ENCODE measurements around the gene RCOR2. TPM values are rescaled to one million over a fixed set of nuclear protein-coding genes. Genes with fewer than 3 reads are reported as not detected.

RCOR2 gene
- total RNA-seq, 5 donors from 2014 or later (not counting 1 experiment from before 2014, with no cell fraction given) = 0.09 to 0.26 (median 0.10) TPM; not detected in 2

GRCh38 chr11:63939397-63939891, 22.5 kb upstream of the RCOR2 start:
- Mint-ChIP-seq H3K4me1 (peaks cover 17 to 29% (median 25%) of the 10 kb centered on the region in 3 donors), H3K27ac (peak overlapping the region; percentile 44 to 73), H3K27me3 (no peaks in the 10 kb centered on the region), H3K9me3 (no peaks in the 10 kb centered on the region), H3K36me3 (no peaks in the 10 kb centered on the region), H3K4me3 (peak overlapping the region; percentile 89 to 96 (median 90))
- CTCF ChIA-PET = interaction anchor here in 1 of 2 donors (0.6 kb wide), 1 partner anchor 224 kb away, joined by 4 read pairs; no protein-coding TSS in a partner anchor
- peak overlapping the region; percentile 23 for H3K27ac ChIP-seq (ENCODE audit: low read length)
- no peaks in the 10 kb centered on the region for H3K9me3 ChIP-seq
- WGBS (ENCODE audit: insufficient coverage) = 0% methylated on average over 10 of the region's 26 CpGs
- H3K4me1 ChIP-seq (ENCODE audit: control insufficient read depth in 1 of 2, extremely low read depth in 1 of 2, insufficient read depth in 2 of 2, low read length in 2 of 2) = peaks cover 4 to 24% of the 10 kb centered on the region in 2 experiments
- H3K4me3 ChIP-seq (ENCODE audit: control insufficient read depth in 1 of 2, extremely low read depth in 1 of 2, low read length in 1 of 2) = peak overlapping the region; percentile 52 to 85
- ATAC-seq (replicated peaks in 1 of 4) (no peak), DNase-seq (peak in 1 of 35 experiments; percentile 29)
- POLR2A ChIA-PET = interaction anchor here in 1 of 2 donors (0.5 to 0.6 kb wide), 2 partner anchors 10 to 124 kb away, joined by 4 to 6 read pairs; no protein-coding TSS in a partner anchor
- H3K36me3 ChIP-seq (ENCODE audit: control insufficient read depth in 2 of 2, extremely low read depth in 1 of 2, insufficient read depth in 1 of 2, low read length in 1 of 2) = no peaks in the 10 kb centered on the region
- H3K27me3 ChIP-seq (replicated peaks in 1 of 2; ENCODE audit: control insufficient read depth in 2 of 2, extremely low read depth in 1 of 2, insufficient read depth in 2 of 2, low read length in 1 of 2) = no peaks in the 10 kb centered on the region

GRCh38 chr11:63938479-63939396, 21.8 kb upstream of the RCOR2 start, which contains the start of gene NAA40:
Gene NAA40, plus strand, starts transcription at chr11:63939002. Its CDS starts 95 bp downstream, at chr11:63939097.
- ChIA-PET CTCF (interaction anchor here in 1 of 2 donors (0.6 kb wide), 1 partner anchor 225 kb away, joined by 4 read pairs; no protein-coding TSS in a partner anchor), POLR2A (interaction anchor here in 1 of 2 donors (0.5 to 0.6 kb wide), 2 partner anchors 9 to 123 kb away, joined by 4 to 6 read pairs; no protein-coding TSS in a partner anchor)
- H3K27ac ChIP-seq (ENCODE audit: low read length) = peak within 1 kb of the TSS; percentile 72
- Mint-ChIP-seq H3K4me1 (peaks cover 17 to 27% (median 22%) of the 10 kb centered on the region in 3 donors), H3K4me3 (peak within 1 kb of the TSS; percentile 89 to 96 (median 90)), H3K27ac (peak within 1 kb of the TSS; percentile 82), H3K27me3 (no peaks in the 10 kb centered on the region), H3K36me3 (no peaks in the 10 kb centered on the region), H3K9me3 (no peaks in the 10 kb centered on the region)
- peaks cover 4 to 24% of the 10 kb centered on the region in 2 experiments for H3K4me1 ChIP-seq (ENCODE audit: control insufficient read depth in 1 of 2, extremely low read depth in 1 of 2, insufficient read depth in 2 of 2, low read length in 2 of 2)
- peak; percentile 87 to 89 (median 88) for ATAC-seq (replicated peaks in 1 of 4)
- no peaks in the 10 kb centered on the region for H3K27me3 ChIP-seq (replicated peaks in 1 of 2; ENCODE audit: control insufficient read depth in 2 of 2, extremely low read depth in 1 of 2, insufficient read depth in 2 of 2, low read length in 1 of 2)
- H3K9me3 ChIP-seq = no peaks in the 10 kb centered on the region
- WGBS (ENCODE audit: insufficient coverage) = under 1% methylated on average over 61 of the region's 92 CpGs
- H3K36me3 ChIP-seq (ENCODE audit: control insufficient read depth in 2 of 2, extremely low read depth in 1 of 2, insufficient read depth in 1 of 2, low read length in 1 of 2) = no peaks in the 10 kb centered on the region
- peak; percentile 70 to 96 (median 84) for DNase-seq
- peak within 1 kb of the TSS; percentile 71 to 85 for H3K4me3 ChIP-seq (ENCODE audit: control insufficient read depth in 1 of 2, extremely low read depth in 1 of 2, low read length in 1 of 2)

- H3K36me3 ChIP-seq (ENCODE audit: control insufficient read depth in 2 of 2, extremely low read depth in 1 of 2, insufficient read depth in 1 of 2, low read length in 1 of 2) = no peaks in the 10 kb centered on the region
- no peaks in the 10 kb centered on the region for H3K27me3 ChIP-seq (replicated peaks in 1 of 2; ENCODE audit: control insufficient read depth in 2 of 2, extremely low read depth in 1 of 2, insufficient read depth in 2 of 2, low read length in 1 of 2)
- peak overlapping the region; percentile 71 to 85 for H3K4me3 ChIP-seq (ENCODE audit: control insufficient read depth in 1 of 2, extremely low read depth in 1 of 2, low read length in 1 of 2)
- POLR2A ChIA-PET = no interaction called here
- H3K27ac ChIP-seq (ENCODE audit: low read length) = peak overlapping the region; percentile 72
- no peak for DNase-seq
- H3K4me1 ChIP-seq (ENCODE audit: control insufficient read depth in 1 of 2, extremely low read depth in 1 of 2, insufficient read depth in 2 of 2, low read length in 2 of 2) = peaks cover 4 to 24% of the 10 kb centered on the region in 2 experiments
- 44% methylated on average over 16 of the region's 30 CpGs for WGBS (ENCODE audit: insufficient coverage)
- no peaks in the 10 kb centered on the region for H3K27me3 Mint-ChIP-seq
- CTCF ChIA-PET = no interaction called here
- H3K36me3 Mint-ChIP-seq = no peaks in the 10 kb centered on the region
- no peaks in the 10 kb centered on the region for H3K9me3 Mint-ChIP-seq
- peak overlapping the region; percentile 89 to 96 (median 90) for H3K4me3 Mint-ChIP-seq
- H3K9me3 ChIP-seq = no peaks in the 10 kb centered on the region
- peak overlapping the region; percentile 82 for H3K27ac Mint-ChIP-seq
- peak; percentile 3 to 19 (median 8) for ATAC-seq (replicated peaks in 1 of 4)
- peaks cover 17 to 27% (median 22%) of the 10 kb centered on the region in 3 donors for H3K4me1 Mint-ChIP-seq
Observed at GRCh38 chr11:63937713-63938478, 20.9 kb upstream of the RCOR2 start.

- POLR2A ChIA-PET = no interaction called here
- DNase-seq = no peak
- H3K9me3 Mint-ChIP-seq = no peaks in the 10 kb centered on the region
- no peaks in the 10 kb centered on the region for H3K36me3 Mint-ChIP-seq
- Histone ChIP-seq H3K9me3 (no peaks in the 10 kb centered on the region), H3K27ac (ENCODE audit: low read length) (no peak overlapping the region), H3K4me1 (ENCODE audit: control insufficient read depth in 1 of 2, extremely low read depth in 1 of 2, insufficient read depth in 2 of 2, low read length in 2 of 2) (peaks cover 0 to 9% of the 10 kb centered on the region in 2 experiments), H3K27me3 (replicated peaks in 1 of 2; ENCODE audit: control insufficient read depth in 2 of 2, extremely low read depth in 1 of 2, insufficient read depth in 2 of 2, low read length in 1 of 2) (no peaks in the 10 kb centered on the region), H3K4me3 (ENCODE audit: control insufficient read depth in 1 of 2, extremely low read depth in 1 of 2, low read length in 1 of 2) (no peak overlapping the region), H3K36me3 (ENCODE audit: control insufficient read depth in 2 of 2, extremely low read depth in 1 of 2, insufficient read depth in 1 of 2, low read length in 1 of 2) (no peaks in the 10 kb centered on the region)
- H3K27ac Mint-ChIP-seq = no peak overlapping the region
- WGBS (ENCODE audit: insufficient coverage) = 67% methylated on average over 1 of the region's 1 CpG
- no peak overlapping the region for H3K4me3 Mint-ChIP-seq
- CTCF ChIA-PET = interaction anchor here in 1 of 2 donors (0.6 kb wide), 1 partner anchor 922 kb away, joined by 3 read pairs; no protein-coding TSS in a partner anchor
- no peak for ATAC-seq (replicated peaks in 1 of 4)
- peaks cover 7 to 11% (median 10%) of the 10 kb centered on the region in 3 donors for H3K4me1 Mint-ChIP-seq
- H3K27me3 Mint-ChIP-seq = no peaks in the 10 kb centered on the region
Observed at GRCh38 chr11:63933459-63933858, 16.5 kb upstream of the RCOR2 start.

GRCh38 chr11:63931876-63932275, 14.9 kb upstream of the RCOR2 start:
- Mint-ChIP-seq H3K27me3 (no peaks in the 10 kb centered on the region), H3K4me1 (no peaks in the 10 kb centered on the region), H3K27ac (no peak overlapping the region), H3K36me3 (no peaks in the 10 kb centered on the region), H3K9me3 (no peaks in the 10 kb centered on the region), H3K4me3 (no peak overlapping the region)
- DNase-seq = no peak
- Histone ChIP-seq H3K27ac (ENCODE audit: low read length) (no peak overlapping the region), H3K4me1 (ENCODE audit: control insufficient read depth in 1 of 2, extremely low read depth in 1 of 2, insufficient read depth in 2 of 2, low read length in 2 of 2) (no peaks in the 10 kb centered on the region), H3K9me3 (no peaks in the 10 kb centered on the region), H3K36me3 (ENCODE audit: control insufficient read depth in 2 of 2, extremely low read depth in 1 of 2, insufficient read depth in 1 of 2, low read length in 1 of 2) (no peaks in the 10 kb centered on the region), H3K4me3 (ENCODE audit: control insufficient read depth in 1 of 2, extremely low read depth in 1 of 2, low read length in 1 of 2) (no peak overlapping the region), H3K27me3 (replicated peaks in 1 of 2; ENCODE audit: control insufficient read depth in 2 of 2, extremely low read depth in 1 of 2, insufficient read depth in 2 of 2, low read length in 1 of 2) (peaks cover 0 to 7% of the 10 kb centered on the region in 2 experiments)
- ChIA-PET POLR2A (no interaction called here), CTCF (no interaction called here)
- 79% methylated on average over 9 of the region's 12 CpGs for WGBS (ENCODE audit: insufficient coverage)
- ATAC-seq (replicated peaks in 1 of 4) = no peak

- Mint-ChIP-seq H3K4me1 (no peaks in the 10 kb centered on the region), H3K36me3 (no peaks in the 10 kb centered on the region), H3K27ac (no peak overlapping the region), H3K9me3 (no peaks in the 10 kb centered on the region), H3K27me3 (no peaks in the 10 kb centered on the region), H3K4me3 (no peak overlapping the region)
- Histone ChIP-seq H3K4me1 (ENCODE audit: control insufficient read depth in 1 of 2, extremely low read depth in 1 of 2, insufficient read depth in 2 of 2, low read length in 2 of 2) (no peaks in the 10 kb centered on the region), H3K27ac (ENCODE audit: low read length) (no peak overlapping the region), H3K4me3 (ENCODE audit: control insufficient read depth in 1 of 2, extremely low read depth in 1 of 2, low read length in 1 of 2) (no peak overlapping the region), H3K36me3 (ENCODE audit: control insufficient read depth in 2 of 2, extremely low read depth in 1 of 2, insufficient read depth in 1 of 2, low read length in 1 of 2) (no peaks in the 10 kb centered on the region), H3K9me3 (no peaks in the 10 kb centered on the region), H3K27me3 (replicated peaks in 1 of 2; ENCODE audit: control insufficient read depth in 2 of 2, extremely low read depth in 1 of 2, insufficient read depth in 2 of 2, low read length in 1 of 2) (peaks cover 0 to 7% of the 10 kb centered on the region in 2 experiments)
- ChIA-PET CTCF (no interaction called here), POLR2A (no interaction called here)
- DNase-seq (no peak), ATAC-seq (replicated peaks in 1 of 4) (no peak)
- 79% methylated on average over 4 of the region's 6 CpGs for WGBS (ENCODE audit: insufficient coverage)
Observed at GRCh38 chr11:63931045-63931444, 14.1 kb upstream of the RCOR2 start.
